Upper lobe of left lung (tissue), 4 donors: ENCODE data around the gene EXT2.

Experiments used
- CTCF ChIP-seq, 6 experiments: fragments of 450-650 bp in 4 of 6; fragments of 200-600 bp in 2 of 6; sonication (generic) in 2 of 6; IDR thresholded peaks; one replicate each; pipeline ENCODE4 v1.5.1; 2016 to 2019; ENCODE audit warnings: antibody characterized with exemption in 6 of 6
- POLR2AphosphoS5 ChIP-seq, 2 donors: sonication (generic); formaldehyde crosslinking; IDR thresholded peaks; one replicate each; pipeline ENCODE4 v1.5.1; 2017; ENCODE audit warnings: antibody characterized with exemption in 2 of 2

GRCh38 chr11:44108260-44108659 lies 12.8 kb downstream of the EXT2 start:
- TF ChIP-seq CTCF (IDR thresholded peaks at IDR 0.05) (no peak), POLR2AphosphoS5 (IDR thresholded peaks at IDR 0.05) (no peak)
